Cardiac fibroblast (primary cell): ENCODE results near the gene SETD7.

ENCODE experiments used
- DNase-seq, 2 donors: peaks; one replicate each; pipeline versions ENCODE4 v3.0.0 to v3.0.0-alpha.2; 2010; ENCODE audit warnings: low read depth in 2 of 2
- H3K4me3 ChIP-seq, 2 donors: replicated peaks in 1 of 2; 1 replicate in 1 of 2; 2 replicates in 1 of 2; pipeline ENCODE4 v1.5.1; 2011; ENCODE audit warnings: low read depth in 2 of 2, low read length in 2 of 2, mild to moderate bottlenecking in 2 of 2, moderate library complexity in 1 of 2
- CTCF ChIP-seq: IDR thresholded peaks from one replicate; pipeline ENCODE4 v1.5.1; 2011; ENCODE audit warnings: low read depth, mild to moderate bottlenecking, low read length, inconsistent platforms

SETD7 gene

DNA sequence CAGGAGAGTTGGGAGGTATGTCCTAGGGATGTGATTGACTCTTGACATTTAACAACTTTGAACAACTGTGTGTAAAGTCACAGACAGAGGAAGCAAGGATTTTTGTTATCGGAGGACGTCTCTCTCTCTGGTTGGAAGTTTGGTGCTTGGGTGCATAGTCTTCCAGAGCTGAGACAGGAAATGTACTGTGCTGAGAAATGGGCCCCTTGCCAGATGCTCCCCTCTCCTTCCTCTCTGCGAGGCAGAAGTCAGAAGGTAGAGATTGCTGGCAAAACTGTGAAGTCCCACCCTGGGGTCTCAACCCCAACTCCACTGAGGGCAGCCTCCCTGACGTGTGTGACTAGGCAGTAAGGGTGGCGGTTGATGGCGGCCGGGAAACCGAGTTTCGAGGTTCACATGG is 49.2 kb downstream of the SETD7 start:
- H3K4me3 ChIP-seq = no peak overlapping the region
- TF ChIP-seq CTCF = no peak
- DNase-seq = no peak

- TF ChIP-seq CTCF = no peak
- DNase-seq = no peak
- H3K4me3 ChIP-seq = no peak overlapping the region
Observed at GRCh38 chr4:139503622-139504166, 52.3 kb downstream of the SETD7 start.

DNA sequence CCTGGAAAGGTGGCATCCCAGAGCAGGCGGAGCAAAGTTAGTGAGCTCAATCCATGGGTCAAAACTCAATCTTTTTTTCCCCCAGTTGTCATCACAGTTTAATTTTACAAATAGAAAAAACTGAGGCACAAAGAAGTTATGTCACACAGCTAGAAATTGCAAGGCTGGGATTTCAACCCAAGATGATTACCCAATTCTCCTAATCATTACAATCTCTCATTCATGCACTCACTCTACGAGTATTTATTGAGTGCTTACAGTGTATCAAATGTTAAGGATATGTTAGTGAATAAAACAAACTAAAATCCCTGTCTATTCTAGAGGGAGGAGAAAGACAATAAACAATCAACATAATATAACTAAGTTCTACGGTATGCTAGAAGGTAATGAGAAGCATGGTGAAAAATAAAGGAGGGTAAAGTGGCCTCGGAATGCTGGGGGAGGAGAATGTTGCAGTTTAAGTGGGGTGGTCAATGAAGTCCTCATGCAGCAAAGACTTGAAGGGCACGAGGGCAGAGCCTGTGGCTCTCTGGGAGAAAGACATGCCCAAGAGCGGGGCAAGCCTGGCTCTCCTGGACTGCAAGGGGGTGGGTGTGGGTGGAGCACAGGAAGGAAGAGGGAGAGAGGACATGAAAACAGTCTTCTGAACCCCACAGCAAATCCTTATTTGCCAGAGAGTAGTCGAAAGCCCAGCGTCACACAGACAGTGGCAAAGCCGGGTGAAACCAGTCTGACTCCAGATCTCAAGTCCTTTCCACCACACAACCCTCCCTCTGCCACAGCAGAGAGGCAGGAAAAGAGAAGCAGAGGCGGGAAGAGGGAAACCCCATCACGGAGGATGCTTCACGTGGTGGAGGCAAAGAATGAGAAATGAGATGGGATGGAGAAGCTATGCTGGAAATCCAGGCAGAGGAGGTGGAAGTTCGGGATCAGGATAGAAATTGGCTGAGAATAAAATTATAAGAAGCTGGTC is 53.8 kb downstream of the SETD7 start:
- no peak for TF ChIP-seq CTCF
- no peak overlapping the region for H3K4me3 ChIP-seq
- DNase-seq = no peak

DNA sequence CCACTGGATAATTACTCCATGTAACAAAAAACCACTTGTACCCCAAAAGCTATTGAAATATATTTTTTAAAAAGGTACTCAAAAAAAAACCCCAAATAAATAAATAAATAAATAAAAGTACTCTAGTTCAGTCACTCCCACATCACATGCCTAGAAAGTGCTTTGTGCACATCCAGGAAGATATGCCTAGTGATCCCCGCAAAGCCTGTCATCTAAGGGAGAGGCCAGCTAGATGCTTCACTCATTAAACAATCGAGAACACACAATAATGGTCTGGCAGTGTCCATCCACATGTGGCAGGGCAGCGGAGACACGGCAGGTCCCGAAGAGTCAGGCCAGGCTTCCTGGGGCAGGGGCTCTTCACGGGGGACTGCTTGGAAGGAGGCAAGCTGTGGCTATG is 54.5 kb downstream of the SETD7 start:
- H3K4me3 ChIP-seq = no peak overlapping the region
- no peak for DNase-seq
- no peak for TF ChIP-seq CTCF

- no peak for TF ChIP-seq CTCF
- H3K4me3 ChIP-seq = no peak overlapping the region
- DNase-seq = no peak
Observed at GRCh38 chr4:139501117-139501516, 54.9 kb downstream of the SETD7 start.

DNA sequence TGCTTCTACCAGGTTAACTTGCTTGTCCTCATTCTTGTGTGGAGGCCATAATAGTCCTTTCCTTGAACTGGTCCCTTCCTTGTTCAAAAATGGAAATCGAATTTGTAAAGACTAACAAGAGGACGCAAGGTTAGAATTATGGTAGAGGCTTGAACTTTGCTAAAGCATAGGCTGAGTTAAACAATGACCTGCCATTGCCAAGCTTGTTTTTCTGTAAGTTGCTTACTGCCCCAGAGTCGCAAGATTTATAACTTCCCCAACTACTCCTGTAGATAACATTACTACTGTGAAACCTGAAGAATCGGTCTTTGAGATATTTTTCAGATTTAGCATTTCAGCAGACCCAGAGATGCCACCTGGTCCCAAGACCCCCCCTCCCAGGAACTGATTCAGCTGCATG is 56.8 kb downstream of the SETD7 start:
- no peak overlapping the region for H3K4me3 ChIP-seq
- DNase-seq = no peak
- no peak for TF ChIP-seq CTCF
